Activated CD4-positive, alpha-beta T cell treated with anti-CD3 and anti-CD28 coated beads, Interleukin-2, amount 10 ng/mL, durations not matched to agents 7 days and 5 days (primary cell): ENCODE measurements around the gene TRMT112. TPM values are rescaled to one million over a fixed set of nuclear protein-coding genes. Genes with fewer than 3 reads are reported as not detected.
A peak's percentile ranks its signal among the peaks of the same experiment; 100 is the strongest.

ENCODE experiments used
- CTCF ChIA-PET: fragments of 350-600 bp; sonication (Branson Sonifier 250); formaldehyde crosslinking; loops from one replicate; lab custom pipeline; 2021; ENCODE audit warnings: antibody characterized with exemption; lab: Charles Lee
- POLR2A ChIA-PET: fragments of 350-600 bp; sonication (Branson Sonifier 250); formaldehyde crosslinking; loops from one replicate; lab custom pipeline; 2021; ENCODE audit warnings: antibody characterized with exemption; lab: Charles Lee
- DNase-seq: peaks from one replicate; pipeline ENCODE4 v3.0.0-alpha.2; 2020
- H3K27ac Mint-ChIP-seq: one replicate; pipeline ENCODE4 v1.8.0; 2021; ENCODE audit warnings: mild to moderate bottlenecking, moderate library complexity, mixed read lengths
- H3K27me3 Mint-ChIP-seq: one replicate; pipeline ENCODE4 v1.8.0; 2021; ENCODE audit warnings: mixed read lengths
- H3K36me3 Mint-ChIP-seq: one replicate; pipeline ENCODE4 v1.8.0; 2021; ENCODE audit warnings: low read depth, mixed read lengths
- H3K4me1 Mint-ChIP-seq: one replicate; pipeline ENCODE4 v1.8.0; 2021; ENCODE audit warnings: mixed read lengths
- H3K4me3 Mint-ChIP-seq: one replicate; pipeline ENCODE4 v1.8.0; 2021; ENCODE audit warnings: mild to moderate bottlenecking, moderate library complexity, mixed read lengths
- H3K9me3 Mint-ChIP-seq: one replicate; pipeline ENCODE4 v1.8.0; 2021; ENCODE audit warnings: mixed read lengths
- total RNA-seq, 2 experiments: library from RNA; stranded (reverse); gene quantifications; one replicate each; pipeline ENCODE4 v1.2.3, GENCODE V29; 2021

The TRMT112 gene
- total RNA-seq, 2 experiments from 2014 or later: 160 to 171 TPM

DNA sequence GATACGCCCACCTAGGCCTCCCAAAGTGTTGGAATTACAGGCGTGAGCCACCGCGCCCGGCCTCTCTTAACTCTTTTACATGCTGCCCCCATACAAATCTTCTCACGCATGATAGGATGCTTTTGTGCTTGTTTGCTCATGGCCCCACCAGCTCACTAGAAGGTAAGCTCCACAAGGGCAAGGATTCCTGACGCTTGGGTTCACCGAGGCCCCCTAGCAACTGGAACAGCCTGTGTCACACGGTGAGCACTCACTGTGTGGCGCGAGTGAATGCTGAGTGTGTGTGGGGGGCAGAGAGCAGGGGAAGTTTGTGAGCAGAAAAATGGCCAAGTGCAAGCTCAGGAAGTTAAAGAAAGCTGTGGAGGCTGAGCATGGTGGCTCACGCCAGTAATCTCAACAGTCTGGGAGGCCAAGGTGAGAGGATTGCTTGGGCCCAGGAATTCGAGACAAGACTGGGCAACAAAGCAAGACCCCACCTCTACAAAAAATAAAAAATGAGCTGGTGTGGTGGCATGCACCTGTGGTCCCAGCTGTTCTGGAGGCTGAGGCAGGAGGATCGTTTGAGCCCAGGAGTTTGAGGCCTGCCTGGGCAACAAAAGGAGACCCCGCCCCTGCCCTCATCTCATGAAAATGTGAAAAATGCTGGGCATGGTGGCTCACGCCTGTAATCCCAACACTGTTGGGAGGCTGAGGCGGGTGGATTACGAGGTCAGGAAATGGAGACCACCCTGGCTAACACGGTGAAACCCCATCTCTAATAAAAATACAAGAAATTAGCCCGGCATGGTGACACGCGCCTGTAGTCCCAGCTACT, 35.2 kb downstream of the TRMT112 start:
- Mint-ChIP-seq H3K4me3 (no peak overlapping the region), H3K9me3 (no peaks in the 10 kb centered on the region), H3K27me3 (no peaks in the 10 kb centered on the region), H3K27ac (peak overlapping the region; percentile 46), H3K36me3 (peaks cover 20% of the 10 kb centered on the region), H3K4me1 (peaks cover 28% of the 10 kb centered on the region)
- ChIA-PET CTCF (interaction anchor here (1.2 to 10.4 kb wide), 6 partner anchors 8 to 75 kb away, joined by 3 to 92 read pairs (median 10); partner anchors contain the start of genes CATSPERZ, ESRRA, FERMT3 and PLCB3), POLR2A (no interaction called here)
- no peak for DNase-seq

DNA sequence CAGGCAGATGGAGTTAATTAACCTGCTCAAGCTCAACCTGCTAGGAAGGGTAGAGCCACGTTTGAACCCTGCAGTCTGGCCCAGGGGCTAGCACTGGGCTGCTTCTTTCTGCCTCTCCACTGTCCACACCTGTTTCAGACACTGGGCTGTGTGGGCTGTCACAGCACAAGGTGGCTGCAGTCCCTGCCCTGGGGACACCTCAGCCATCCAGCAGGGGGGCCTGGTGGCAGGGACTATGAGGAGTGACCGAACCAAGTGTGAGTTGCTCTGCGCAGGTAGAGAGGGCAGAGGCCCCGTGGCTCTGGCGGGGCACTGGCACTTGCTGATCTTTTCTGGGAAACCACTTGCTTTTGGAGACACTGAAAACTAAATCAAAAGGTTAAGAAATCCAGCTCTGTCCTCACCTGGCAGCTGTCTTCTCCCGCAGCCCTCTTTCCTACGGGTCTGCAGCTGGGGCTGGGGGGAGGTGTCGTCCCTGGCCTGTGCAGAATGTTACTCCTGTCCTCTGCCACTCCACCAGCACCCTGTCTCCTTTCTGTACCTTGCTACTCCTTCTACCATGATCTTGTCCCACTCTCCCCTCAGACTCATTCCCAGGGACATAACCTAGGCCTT, 38.7 kb downstream of the TRMT112 start:
- no peak overlapping the region for H3K27ac Mint-ChIP-seq
- no peak overlapping the region for H3K4me3 Mint-ChIP-seq
- H3K9me3 Mint-ChIP-seq: no peaks in the 10 kb centered on the region
- no peaks in the 10 kb centered on the region for H3K27me3 Mint-ChIP-seq
- ChIA-PET POLR2A (no interaction called here), CTCF (interaction anchor here (0.7 to 10.4 kb wide), 3 partner anchors 10 to 28 kb away, joined by 3 to 92 read pairs (median 3); partner anchors contain the start of genes CATSPERZ and ESRRA)
- DNase-seq: no peak
- H3K36me3 Mint-ChIP-seq: peaks cover 25% of the 10 kb centered on the region
- H3K4me1 Mint-ChIP-seq: peaks cover 16% of the 10 kb centered on the region

DNA sequence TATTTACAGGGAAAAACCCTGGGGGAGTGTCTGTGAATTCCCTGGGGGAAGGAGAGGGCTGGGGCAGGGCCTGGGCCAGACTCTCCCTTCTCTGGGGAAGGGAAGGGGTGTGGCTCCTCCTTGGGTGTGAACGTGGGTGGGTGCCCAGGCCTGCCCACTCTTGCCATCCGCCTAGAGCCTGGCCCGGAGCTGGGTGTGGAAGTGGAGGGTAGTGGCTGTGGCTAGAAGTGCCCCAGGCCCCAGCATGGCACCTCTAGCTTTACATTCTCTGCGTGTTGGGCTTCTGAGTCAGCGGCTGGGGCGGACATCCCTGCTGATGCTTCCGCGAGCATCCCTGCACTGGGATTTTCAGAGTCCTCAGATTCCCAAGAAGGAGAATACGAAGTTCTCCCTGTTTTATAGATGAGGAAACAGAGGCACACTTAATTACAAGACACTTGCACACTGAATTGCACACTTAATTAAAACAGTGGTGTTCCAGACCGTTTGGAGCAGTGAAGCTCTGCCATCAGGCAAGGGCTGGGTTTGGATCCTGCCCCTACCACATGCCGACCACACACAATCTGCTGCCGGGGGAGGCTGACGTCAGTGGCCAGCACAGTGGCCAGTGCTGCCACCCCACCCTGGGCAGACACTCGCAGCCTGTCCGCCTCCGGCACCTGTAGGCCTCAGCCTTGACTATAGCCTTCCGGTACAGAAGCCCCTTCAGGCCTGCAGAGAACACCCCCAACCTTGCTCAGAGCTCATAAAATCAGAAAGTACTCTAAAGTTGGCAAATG, 40.5 kb downstream of the TRMT112 start:
- Mint-ChIP-seq H3K27ac (peak overlapping the region; percentile 13), H3K36me3 (peaks cover 19% of the 10 kb centered on the region), H3K27me3 (no peaks in the 10 kb centered on the region), H3K9me3 (no peaks in the 10 kb centered on the region), H3K4me3 (no peak overlapping the region), H3K4me1 (peaks cover 12% of the 10 kb centered on the region)
- no peak for DNase-seq
- CTCF ChIA-PET: interaction anchor here (1.0 to 1.5 kb wide), 8 partner anchors 8 to 56 kb away, joined by 3 to 4 read pairs (median 3); no protein-coding TSS in a partner anchor
- POLR2A ChIA-PET: no interaction called here

DNA sequence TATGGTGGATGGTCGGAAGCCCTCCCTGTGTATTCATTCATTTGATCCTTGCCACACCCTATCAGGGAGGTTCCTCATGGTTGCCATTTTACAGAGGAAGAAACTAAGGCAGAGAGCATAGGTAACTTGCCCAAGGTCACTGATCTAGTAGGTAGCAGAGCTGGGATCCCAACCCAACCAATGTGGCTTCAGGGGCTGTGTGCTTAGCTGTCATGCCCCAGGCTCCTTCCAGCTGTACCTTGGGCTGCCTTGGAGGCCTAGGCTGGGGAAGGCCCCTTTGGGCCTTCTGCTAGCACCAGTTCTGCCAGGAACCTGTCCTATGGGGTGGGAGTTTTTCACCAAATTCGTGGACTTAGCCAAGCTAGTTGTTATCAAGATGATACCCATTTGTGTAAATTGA, 41.5 kb downstream of the TRMT112 start:
- POLR2A ChIA-PET: no interaction called here
- Mint-ChIP-seq H3K4me1 (peaks cover 8% of the 10 kb centered on the region), H3K4me3 (no peak overlapping the region)

DNA sequence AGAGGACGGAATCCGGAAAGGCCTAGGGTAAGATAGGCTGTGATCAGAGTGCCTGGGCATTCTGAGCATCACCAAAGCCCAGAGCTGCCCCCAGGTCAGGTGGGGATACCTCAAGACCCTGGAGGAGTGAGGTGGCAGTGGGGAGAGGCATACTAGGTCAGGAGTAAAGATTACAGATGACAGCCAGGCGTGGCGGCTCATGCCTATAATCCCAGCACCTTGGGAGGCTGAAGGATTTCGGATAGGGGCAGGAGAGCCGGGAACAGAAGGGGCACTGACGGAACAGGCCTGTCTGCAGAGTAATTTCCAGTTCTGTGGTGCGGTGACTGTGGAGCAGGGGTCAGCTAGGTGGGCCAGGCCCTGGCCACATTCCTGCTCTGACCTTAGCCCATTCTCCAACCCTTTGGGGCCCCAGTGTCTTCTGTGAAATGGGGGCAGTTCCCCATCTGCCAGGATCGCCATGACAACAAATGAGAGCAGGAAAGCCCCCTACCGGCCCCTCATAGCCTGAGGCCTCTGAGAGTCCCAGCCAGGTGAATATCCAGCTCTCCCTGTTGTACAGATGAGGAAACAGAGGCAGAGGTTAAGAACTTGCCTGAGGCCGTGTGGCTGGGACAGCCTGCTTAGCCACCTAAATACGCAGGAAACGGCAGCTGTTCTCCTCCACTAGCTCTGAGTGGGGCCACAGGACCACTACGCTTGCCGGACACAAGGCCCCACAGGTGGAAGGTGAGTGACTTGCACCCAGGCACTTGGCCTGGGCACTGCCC, 42.1 kb downstream of the TRMT112 start:
- CTCF ChIA-PET: interaction anchor here (0.9 to 1.7 kb wide), 8 partner anchors 10 to 57 kb away, joined by 3 to 5 read pairs (median 3); partner anchors contain the start of gene PPP1R14B
- H3K27me3 Mint-ChIP-seq: no peaks in the 10 kb centered on the region
- no peaks in the 10 kb centered on the region for H3K9me3 Mint-ChIP-seq
- H3K27ac Mint-ChIP-seq: no peak overlapping the region
- peaks cover 13% of the 10 kb centered on the region for H3K36me3 Mint-ChIP-seq
- no peak overlapping the region for H3K4me3 Mint-ChIP-seq
- H3K4me1 Mint-ChIP-seq: peaks cover 8% of the 10 kb centered on the region
- DNase-seq: no peak
- POLR2A ChIA-PET: no interaction called here

More for the DNA sequence above, 41.5 kb downstream of the TRMT112 start:
- H3K27ac Mint-ChIP-seq: no peak overlapping the region
- CTCF ChIA-PET: interaction anchor here (0.9 to 1.7 kb wide), 8 partner anchors 9 to 57 kb away, joined by 3 to 5 read pairs (median 3); partner anchors contain the start of gene PPP1R14B
- peaks cover 13% of the 10 kb centered on the region for H3K36me3 Mint-ChIP-seq
- H3K27me3 Mint-ChIP-seq: no peaks in the 10 kb centered on the region
- no peaks in the 10 kb centered on the region for H3K9me3 Mint-ChIP-seq
- no peak for DNase-seq

DNA sequence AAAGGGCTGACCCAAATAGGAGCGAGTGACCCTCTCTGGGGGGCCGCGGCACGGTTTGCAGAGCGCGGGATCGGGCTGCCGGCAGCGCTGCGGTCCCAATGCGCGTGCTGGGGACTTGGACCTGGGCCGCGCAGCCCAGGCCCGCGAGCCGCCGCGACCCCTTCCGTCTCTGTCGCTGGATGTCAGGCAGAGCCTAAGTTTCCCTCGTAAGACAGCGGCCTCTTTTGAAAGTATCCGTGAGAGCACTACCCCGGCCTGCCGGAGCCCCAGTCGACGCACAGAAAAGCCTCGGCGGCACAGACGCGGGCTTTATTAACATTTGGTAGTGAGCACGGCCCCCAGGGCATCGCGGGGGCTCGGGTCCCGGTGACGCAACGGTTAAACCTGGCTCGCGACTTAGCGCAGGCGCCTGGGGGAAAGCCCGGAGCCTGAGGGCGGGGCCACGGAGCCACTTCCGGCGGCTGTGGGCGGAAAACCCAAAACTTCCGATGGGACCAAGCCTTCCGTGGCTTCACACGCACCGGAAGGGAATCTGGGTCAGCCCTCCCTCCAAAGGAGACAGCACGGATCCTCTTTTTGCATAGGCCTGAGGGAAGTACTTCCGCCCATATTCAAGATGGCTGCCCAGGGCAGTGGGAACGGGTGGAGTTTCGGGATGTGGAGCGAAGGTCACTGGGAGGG, 47.7 kb downstream of the TRMT112 start:
- Mint-ChIP-seq H3K9me3 (no peaks in the 10 kb centered on the region), H3K4me1 (peaks cover 26% of the 10 kb centered on the region), H3K4me3 (peak overlapping the region; percentile 88), H3K36me3 (peaks cover 5% of the 10 kb centered on the region), H3K27me3 (no peaks in the 10 kb centered on the region), H3K27ac (peak overlapping the region; percentile 92)
- CTCF ChIA-PET: interaction anchor here (0.8 to 12.3 kb wide), 12 partner anchors 9 to 83 kb away, joined by 3 to 162 read pairs (median 6); partner anchors contain the start of genes BAD, CATSPERZ, FERMT3 and GPR137
- POLR2A ChIA-PET: interaction anchor here (0.7 to 1.3 kb wide), 3 partner anchors 15 to 70 kb away, joined by 3 to 4 read pairs (median 4); partner anchors contain the start of genes BAD and CCDC88B
- DNase-seq: peak; percentile 97

DNA sequence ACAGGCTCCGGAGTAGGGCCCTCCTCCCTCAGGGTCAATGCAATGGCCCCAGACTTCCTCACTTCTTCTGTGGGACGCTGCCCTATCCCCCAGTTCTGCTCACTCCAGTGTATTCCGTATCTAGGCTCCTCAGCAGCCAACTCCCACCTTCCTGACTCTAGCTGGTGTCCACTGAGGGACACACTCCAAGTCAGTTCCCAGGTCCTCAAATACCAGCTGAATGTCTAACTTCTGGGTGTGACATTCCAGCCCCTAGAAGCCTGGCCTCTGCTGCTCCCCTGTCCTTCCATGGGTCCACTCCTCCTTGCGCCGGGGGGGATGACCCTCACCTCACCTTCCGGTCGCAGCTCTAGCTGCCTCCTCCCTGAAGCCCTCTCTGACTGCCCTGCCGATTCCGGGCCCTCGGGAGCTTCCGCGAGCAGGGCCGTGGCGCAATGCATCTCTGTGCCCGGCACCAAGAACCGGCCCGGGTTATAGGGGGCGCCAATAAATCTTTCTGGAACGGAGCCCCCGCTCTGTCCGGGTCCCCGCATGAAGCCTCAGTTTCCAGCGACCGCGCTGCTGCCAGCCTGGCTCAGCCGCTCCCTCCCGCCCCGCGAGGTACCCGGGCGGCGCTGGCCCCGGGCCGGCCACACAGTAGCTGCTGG, 48.3 kb downstream of the TRMT112 start:
- Mint-ChIP-seq H3K27me3 (no peaks in the 10 kb centered on the region), H3K36me3 (peaks cover 3% of the 10 kb centered on the region), H3K9me3 (no peaks in the 10 kb centered on the region), H3K27ac (peak overlapping the region; percentile 92), H3K4me3 (peak overlapping the region; percentile 88), H3K4me1 (peaks cover 26% of the 10 kb centered on the region)
- DNase-seq: peak; percentile 51
- ChIA-PET CTCF (interaction anchor here (0.7 to 12.3 kb wide), 10 partner anchors 8 to 82 kb away, joined by 3 to 162 read pairs (median 6); partner anchors contain the start of genes BAD, CATSPERZ, GPR137 and PLCB3), POLR2A (interaction anchor here (0.6 to 1.3 kb wide), 3 partner anchors 16 to 34 kb away, joined by 3 to 4 read pairs (median 4); partner anchors contain the start of gene BAD)

DNA sequence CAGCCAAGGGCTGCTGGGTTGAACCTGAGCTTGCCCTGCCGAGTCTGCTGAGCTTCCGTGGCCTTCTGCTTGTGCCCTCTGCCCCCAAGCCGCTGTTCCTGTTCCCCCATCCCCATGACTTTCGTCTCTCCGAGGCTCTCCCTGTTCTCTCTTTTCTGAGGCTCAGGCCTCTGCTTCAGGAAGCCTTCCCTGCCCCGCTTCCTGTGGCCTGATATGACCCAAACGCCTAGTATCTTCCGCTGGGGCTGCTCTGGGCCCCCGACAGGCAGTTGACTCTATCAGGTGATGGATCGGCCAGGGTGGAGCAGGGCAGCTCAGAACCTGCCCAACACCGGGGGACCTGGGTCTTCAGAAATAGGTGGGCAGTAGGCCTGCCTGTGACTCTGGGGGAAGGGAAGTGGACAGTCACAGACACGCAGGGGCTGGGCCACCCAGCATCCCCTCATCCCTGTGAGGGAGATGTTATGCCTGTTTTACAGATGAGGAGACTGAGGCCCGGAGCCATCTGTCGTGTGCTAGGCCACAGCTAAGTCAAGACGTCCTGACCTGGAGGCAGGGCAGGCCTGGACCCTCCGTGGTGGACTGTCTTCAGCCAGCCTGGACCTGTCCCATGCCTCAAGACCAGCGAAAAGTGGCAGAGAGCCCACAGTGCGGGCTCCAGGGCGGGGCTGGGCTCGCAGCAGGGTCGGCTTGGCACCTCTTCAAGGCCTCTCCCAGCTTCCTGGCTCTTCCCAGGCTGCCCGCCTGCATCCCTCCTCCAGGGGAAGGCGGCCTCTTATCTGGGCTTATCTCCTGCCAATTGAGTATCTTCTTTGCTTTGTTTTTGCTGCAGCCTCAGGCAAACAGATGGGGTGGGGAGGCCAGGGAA, 49.1 kb downstream of the TRMT112 start:
- Mint-ChIP-seq H3K27me3 (no peaks in the 10 kb centered on the region), H3K36me3 (no peaks in the 10 kb centered on the region), H3K9me3 (no peaks in the 10 kb centered on the region), H3K4me1 (peaks cover 26% of the 10 kb centered on the region), H3K4me3 (peak overlapping the region; percentile 88), H3K27ac (peak overlapping the region; percentile 92)
- POLR2A ChIA-PET: interaction anchor here (0.6 to 1.0 kb wide), 2 partner anchors 17 to 33 kb away, joined by 3 to 4 read pairs; partner anchors contain the start of gene BAD
- CTCF ChIA-PET: interaction anchor here (0.7 to 12.3 kb wide), 11 partner anchors 7 to 81 kb away, joined by 3 to 162 read pairs (median 5); partner anchors contain the start of genes BAD, CATSPERZ, GPR137 and PLCB3
- no peak for DNase-seq

DNA sequence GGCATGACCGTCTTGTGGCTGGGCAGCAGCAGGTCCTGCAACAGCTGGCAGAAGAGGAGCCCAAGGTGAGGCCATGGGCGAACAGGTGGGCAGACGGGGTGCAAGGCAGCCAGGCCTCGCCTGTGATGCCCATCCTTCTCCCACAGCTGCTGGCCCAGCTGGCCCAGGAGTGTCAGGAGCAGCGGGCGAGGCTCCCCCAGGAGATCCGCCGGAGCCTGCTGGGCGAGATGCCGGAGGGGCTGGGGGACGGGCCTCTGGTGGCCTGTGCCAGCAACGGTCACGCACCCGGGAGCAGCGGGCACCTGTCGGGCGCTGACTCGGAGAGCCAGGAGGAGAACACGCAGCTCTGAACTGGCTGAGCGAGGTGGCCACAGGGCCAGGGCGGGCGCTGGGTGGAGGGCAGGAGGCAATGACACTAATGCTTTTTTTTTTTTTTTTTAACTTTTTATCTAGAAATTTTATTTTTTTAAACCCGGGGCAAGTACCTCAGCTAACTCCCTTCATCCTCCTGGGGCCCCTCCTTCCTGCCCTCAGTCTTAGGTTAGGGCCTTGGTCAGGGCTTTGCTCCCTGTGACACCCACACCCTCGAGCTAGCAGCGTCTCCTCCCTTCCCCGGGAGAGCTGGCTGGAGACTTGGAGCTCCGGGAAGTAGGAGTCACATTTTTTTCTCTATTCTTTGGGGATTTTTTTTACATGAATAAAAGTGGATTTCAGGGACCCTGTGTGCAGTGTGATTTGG, 50.0 kb downstream of the TRMT112 start:
- H3K36me3 Mint-ChIP-seq: peaks cover 1% of the 10 kb centered on the region
- H3K27ac Mint-ChIP-seq: peak overlapping the region; percentile 92
- H3K27me3 Mint-ChIP-seq: no peaks in the 10 kb centered on the region
- ChIA-PET POLR2A (no interaction called here), CTCF (interaction anchor here (0.8 to 12.3 kb wide), 4 partner anchors 11 to 36 kb away, joined by 3 to 162 read pairs (median 12); partner anchors contain the start of genes PLCB3 and PPP1R14B)
- DNase-seq: no peak
- no peak overlapping the region for H3K4me3 Mint-ChIP-seq
- H3K4me1 Mint-ChIP-seq: peaks cover 25% of the 10 kb centered on the region
- H3K9me3 Mint-ChIP-seq: no peaks in the 10 kb centered on the region
